HCT116 (cell line): ENCODE measurements around the gene RELCH. TPM values are rescaled to one million over a fixed set of nuclear protein-coding genes. Genes with fewer than 3 reads are reported as not detected.
A peak's percentile ranks its signal among the peaks of the same experiment; 100 is the strongest.

Experiments
- ATAC-seq: fragments of 200-7000 bp; cut with Tn5 transposase; 2 replicates; pipeline ENCODE4 v1.9.1; 2020; ENCODE audit warnings: mild to moderate bottlenecking, moderate library complexity
- Bru-seq: library from RNA; stranded (reverse); fragments of 400-500 nt; gene quantifications from one replicate; lab custom pipeline; 2021; lab: Mats Ljungman, UMichigan
- BruChase-seq, 2 experiments: library from RNA; stranded (reverse); fragments of 400-500 nt; gene quantifications; one replicate each; lab custom pipeline; 2021; lab: Mats Ljungman, UMichigan
- BruUV-seq: library from RNA; stranded (reverse); fragments of 400-500 nt; replicated peaks from 2 replicates; lab custom pipeline; 2021; lab: Mats Ljungman, UMichigan
- CTCF ChIA-PET: fragments of 300-600 bp; sonication (Branson Sonifier 250); formaldehyde crosslinking; loops from one replicate; lab custom pipeline; 2021; ENCODE audit warnings: antibody characterized with exemption; lab: Charles Lee
- POLR2A ChIA-PET: fragments of 300-600, 350-600 bp; sonication (Branson Sonifier 250); formaldehyde crosslinking; loops from one replicate; lab custom pipeline; 2021; ENCODE audit warnings: antibody characterized with exemption; lab: Charles Lee
- RAD21 ChIA-PET, 2 experiments: fragments of 300-600 bp; sonication (Branson Sonifier 250); formaldehyde crosslinking; loops; one replicate each; lab custom pipeline; 2023; ENCODE audit warnings: low total read pairs in 2 of 2; ENCODE audit not compliant: uncharacterized antibody in 2 of 2, unreplicated experiment in 2 of 2, low non-redundant PET in 1 of 2; lab: Charles Lee
- DNase-seq: peaks from one replicate; pipeline ENCODE4 v3.0.0-alpha.2; 2010; ENCODE audit warnings: low read depth, low spot score
- H2AFZ ChIP-seq: fragments of 200-600 bp; shearing (Covaris generic), sonication (generic); 2 replicates; pipeline ENCODE4 v1.6.1; 2017; ENCODE audit warnings: low read depth, mixed run types, mixed read lengths, antibody characterized with exemption, low read length; ENCODE audit not compliant: poor library complexity, severe bottlenecking
- H3K27ac ChIP-seq: 2 replicates; pipeline ENCODE4 v1.5.1; 2012; ENCODE audit warnings: low read depth, low read length
- H3K27me3 ChIP-seq: fragments of 200-600 bp; sonication (generic); 2 replicates; pipeline ENCODE4 v1.6.1; 2016; ENCODE audit warnings: mixed run types, low read length, mixed read lengths; ENCODE audit not compliant: insufficient read depth
- H3K36me3 ChIP-seq, 2 experiments: fragments of 200-500 bp in 1 of 2; fragments of 200-600 bp in 1 of 2; sonication (Bioruptor generic) in 1 of 2; sonication (generic) in 1 of 2; 2 replicates each; pipeline versions ENCODE4 v1.5.1 to v1.6.1; 2014 to 2016; ENCODE audit warnings: low read length in 2 of 2, inconsistent platforms in 1 of 2, mixed read lengths in 1 of 2, mixed run types in 1 of 2; ENCODE audit not compliant: insufficient read depth in 2 of 2, control insufficient read depth in 1 of 2
- H3K4me1 ChIP-seq, 2 experiments: fragments of 200-600 bp in 1 of 2; sonication (generic) in 1 of 2; 2 replicates each; pipeline versions ENCODE4 v1.5.1 to v1.6.1; 2012 to 2017; ENCODE audit warnings: low read length in 2 of 2, inconsistent platforms in 1 of 2, mild to moderate bottlenecking in 1 of 2, mixed read lengths in 1 of 2, mixed run types in 1 of 2, moderate library complexity in 1 of 2; ENCODE audit not compliant: insufficient read depth in 2 of 2, control insufficient read depth in 1 of 2
- H3K4me2 ChIP-seq: fragments of 200-600 bp; sonication (generic); 2 replicates; pipeline ENCODE4 v1.6.1; 2017; ENCODE audit warnings: mixed run types, low read length, mixed read lengths
- H3K4me3 ChIP-seq, 2 experiments: fragments of 200-600 bp in 1 of 2; sonication (generic) in 1 of 2; replicated peaks in 1 of 2; 2 replicates each; pipeline ENCODE4 v1.5.1; 2011 to 2016; ENCODE audit warnings: low read length in 2 of 2, control low read depth in 1 of 2, low read depth in 1 of 2, mild to moderate bottlenecking in 1 of 2, mixed read lengths in 1 of 2, mixed run types in 1 of 2
- H3K79me2 ChIP-seq: fragments of 200-600 bp; sonication (generic); 2 replicates; pipeline ENCODE4 v1.6.1; 2017; ENCODE audit warnings: mild to moderate bottlenecking, mixed run types, low read length, moderate library complexity, mixed read lengths; ENCODE audit not compliant: insufficient read depth
- H3K9ac ChIP-seq: fragments of 200-600 bp; sonication (generic); 2 replicates; pipeline ENCODE4 v1.6.1; 2016; ENCODE audit warnings: low read length, mixed read lengths
- H3K9me2 ChIP-seq: fragments of 200-600 bp; sonication (generic), shearing (Covaris generic); 2 replicates; pipeline ENCODE4 v1.6.1; 2017; ENCODE audit warnings: mixed run types, mild to moderate bottlenecking, moderate library complexity; ENCODE audit not compliant: insufficient read depth
- H3K9me3 ChIP-seq, 2 experiments: fragments of 200-500 bp in 1 of 2; fragments of 200-600 bp in 1 of 2; sonication (Bioruptor generic) in 1 of 2; sonication (generic) in 1 of 2; 2 replicates each; pipeline ENCODE4 v1.6.1; 2014 to 2017; ENCODE audit warnings: low read length in 2 of 2, mixed read lengths in 2 of 2, inconsistent platforms in 1 of 2, low read depth in 1 of 2, mild to moderate bottlenecking in 1 of 2, mixed run types in 1 of 2, moderate library complexity in 1 of 2; ENCODE audit not compliant: control insufficient read depth in 1 of 2, insufficient read depth in 1 of 2
- H4K20me1 ChIP-seq: fragments of 200-600 bp; sonication (generic), shearing (Covaris generic); 2 replicates; pipeline ENCODE4 v1.6.1; 2017; ENCODE audit warnings: mixed run types, mild to moderate bottlenecking, moderate library complexity; ENCODE audit not compliant: insufficient read depth
- ATF3 ChIP-seq: IDR thresholded peaks from 2 replicates; pipeline ENCODE4 v1.6.1; 2012
- EGR1 ChIP-seq: IDR thresholded peaks from 2 replicates; pipeline ENCODE4 v1.6.1; 2012; ENCODE audit warnings: low read depth
- ELF1 ChIP-seq: IDR thresholded peaks from 2 replicates; pipeline ENCODE4 v1.6.1; 2012; ENCODE audit warnings: low read depth, borderline replicate concordance
- EZH2 ChIP-seq: fragments of 200-600 bp; sonication (generic); IDR thresholded peaks from 2 replicates; pipeline ENCODE4 v1.6.1; 2017; ENCODE audit warnings: antibody characterized with exemption, mixed run types
- EZH2phosphoT487 ChIP-seq: fragments of 200-600 bp; IDR thresholded peaks from 2 replicates; pipeline ENCODE4 v1.6.1; 2018; ENCODE audit warnings: antibody characterized with exemption, borderline replicate concordance
- FOSL1 ChIP-seq: IDR thresholded peaks from 2 replicates; pipeline ENCODE4 v1.6.1; 2012; ENCODE audit warnings: low read depth
- JUND ChIP-seq: IDR thresholded peaks from 2 replicates; pipeline ENCODE4 v1.6.1; 2012
- POLR2A ChIP-seq: IDR thresholded peaks from 2 replicates; pipeline ENCODE4 v1.7.0; 2011; ENCODE audit warnings: borderline replicate concordance; ENCODE audit not compliant: insufficient read depth, insufficient read length; ENCODE audit errors: extremely low read depth
- POLR2AphosphoS5 ChIP-seq: IDR thresholded peaks from 2 replicates; pipeline ENCODE4 v1.6.1; 2011; ENCODE audit warnings: mild to moderate bottlenecking, low read depth, low read length, moderate library complexity
- SIN3A ChIP-seq: IDR thresholded peaks from 2 replicates; pipeline ENCODE4 v1.6.1; 2012; ENCODE audit warnings: low read depth
- SP1 ChIP-seq: IDR thresholded peaks from 2 replicates; pipeline ENCODE4 v1.6.1; 2012; ENCODE audit warnings: low read depth
- SRF ChIP-seq: IDR thresholded peaks from 2 replicates; pipeline ENCODE4 v1.6.1; 2012; ENCODE audit warnings: low read depth
- TCF7L2 ChIP-seq: IDR thresholded peaks from 2 replicates; pipeline ENCODE4 v1.7.0; 2011; ENCODE audit warnings: borderline replicate concordance, inconsistent platforms; ENCODE audit not compliant: insufficient read depth, insufficient read length; ENCODE audit errors: extremely low read depth
- YY1 ChIP-seq: IDR thresholded peaks from 2 replicates; pipeline ENCODE4 v1.6.1; 2011; ENCODE audit warnings: low read length, low read depth, moderate library complexity, mild to moderate bottlenecking; ENCODE audit not compliant: insufficient replicate concordance; ENCODE audit errors: extremely low read depth
- ZFX ChIP-seq: fragments of 450-650 bp; IDR thresholded peaks from 2 replicates; pipeline ENCODE4 v1.6.1; 2017
- ZNF274 ChIP-seq: fragments of 200-500 bp; sonication (Bioruptor generic); IDR thresholded peaks from 2 replicates; pipeline ENCODE4 v1.6.1; 2014; ENCODE audit warnings: mild to moderate bottlenecking, low read depth, low read length, inconsistent platforms
- intact Hi-C: fragments of 100-400 bp; cut with micrococcal nuclease; formaldehyde crosslinking; loops from 2 replicates; pipeline ENCODE4 v1.10.0; 2022
- long read RNA-seq: library from polyadenylated mRNA; unstranded; transcript quantifications from one replicate; pipeline ENCODE4 v2.0.0, GENCODE V29; 2021; ENCODE audit not compliant: unreplicated experiment
- polyA plus RNA-seq: library from polyadenylated mRNA; unstranded; fragments of >200 nt; gene quantifications from 2 replicates; pipeline ENCODE4 v1.2.1, GENCODE V29; 2012; ENCODE audit warnings: missing spikeins
- total RNA-seq: library from RNA; stranded (reverse); gene quantifications from one replicate; pipeline ENCODE4 v1.2.1, GENCODE V29; 2021; ENCODE audit not compliant: unreplicated experiment
- TF ChIP-seq, protein P1 (sequence below): IDR thresholded peaks from 2 replicates; pipeline ENCODE4 v1.6.1; 2011; ENCODE audit warnings: mild to moderate bottlenecking, low read length, moderate library complexity; ENCODE audit not compliant: insufficient replicate concordance; ENCODE audit errors: extremely low read depth
- TF ChIP-seq, protein P2 (sequence below): IDR thresholded peaks from 2 replicates; pipeline ENCODE4 v1.6.1; 2012

The RELCH gene, protein sequence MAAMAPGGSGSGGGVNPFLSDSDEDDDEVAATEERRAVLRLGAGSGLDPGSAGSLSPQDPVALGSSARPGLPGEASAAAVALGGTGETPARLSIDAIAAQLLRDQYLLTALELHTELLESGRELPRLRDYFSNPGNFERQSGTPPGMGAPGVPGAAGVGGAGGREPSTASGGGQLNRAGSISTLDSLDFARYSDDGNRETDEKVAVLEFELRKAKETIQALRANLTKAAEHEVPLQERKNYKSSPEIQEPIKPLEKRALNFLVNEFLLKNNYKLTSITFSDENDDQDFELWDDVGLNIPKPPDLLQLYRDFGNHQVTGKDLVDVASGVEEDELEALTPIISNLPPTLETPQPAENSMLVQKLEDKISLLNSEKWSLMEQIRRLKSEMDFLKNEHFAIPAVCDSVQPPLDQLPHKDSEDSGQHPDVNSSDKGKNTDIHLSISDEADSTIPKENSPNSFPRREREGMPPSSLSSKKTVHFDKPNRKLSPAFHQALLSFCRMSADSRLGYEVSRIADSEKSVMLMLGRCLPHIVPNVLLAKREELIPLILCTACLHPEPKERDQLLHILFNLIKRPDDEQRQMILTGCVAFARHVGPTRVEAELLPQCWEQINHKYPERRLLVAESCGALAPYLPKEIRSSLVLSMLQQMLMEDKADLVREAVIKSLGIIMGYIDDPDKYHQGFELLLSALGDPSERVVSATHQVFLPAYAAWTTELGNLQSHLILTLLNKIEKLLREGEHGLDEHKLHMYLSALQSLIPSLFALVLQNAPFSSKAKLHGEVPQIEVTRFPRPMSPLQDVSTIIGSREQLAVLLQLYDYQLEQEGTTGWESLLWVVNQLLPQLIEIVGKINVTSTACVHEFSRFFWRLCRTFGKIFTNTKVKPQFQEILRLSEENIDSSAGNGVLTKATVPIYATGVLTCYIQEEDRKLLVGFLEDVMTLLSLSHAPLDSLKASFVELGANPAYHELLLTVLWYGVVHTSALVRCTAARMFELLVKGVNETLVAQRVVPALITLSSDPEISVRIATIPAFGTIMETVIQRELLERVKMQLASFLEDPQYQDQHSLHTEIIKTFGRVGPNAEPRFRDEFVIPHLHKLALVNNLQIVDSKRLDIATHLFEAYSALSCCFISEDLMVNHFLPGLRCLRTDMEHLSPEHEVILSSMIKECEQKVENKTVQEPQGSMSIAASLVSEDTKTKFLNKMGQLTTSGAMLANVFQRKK
- 17.4 TPM for total RNA-seq
- 10.3 and 11.4 TPM in 2 replicates for polyA plus RNA-seq
- percentile 76 among the genes with signal in this experiment for Bru-seq, nascent RNA
- BruChase-seq, experiment 1, labeled RNA remaining after a 6-hour chase, result percentile 61 among the genes with signal in this experiment
- BruChase-seq, experiment 2, labeled RNA remaining after a 2-hour chase, result percentile 68 among the genes with signal in this experiment
- long read RNA-seq, full-length matches to known transcripts, result 10 of 19 reads
- long read RNA-seq, partial matches to known transcripts, result 5 of 19 reads
- long read RNA-seq, other reads (novel, unspliced or antisense), result 4 of 19 reads

DNA sequence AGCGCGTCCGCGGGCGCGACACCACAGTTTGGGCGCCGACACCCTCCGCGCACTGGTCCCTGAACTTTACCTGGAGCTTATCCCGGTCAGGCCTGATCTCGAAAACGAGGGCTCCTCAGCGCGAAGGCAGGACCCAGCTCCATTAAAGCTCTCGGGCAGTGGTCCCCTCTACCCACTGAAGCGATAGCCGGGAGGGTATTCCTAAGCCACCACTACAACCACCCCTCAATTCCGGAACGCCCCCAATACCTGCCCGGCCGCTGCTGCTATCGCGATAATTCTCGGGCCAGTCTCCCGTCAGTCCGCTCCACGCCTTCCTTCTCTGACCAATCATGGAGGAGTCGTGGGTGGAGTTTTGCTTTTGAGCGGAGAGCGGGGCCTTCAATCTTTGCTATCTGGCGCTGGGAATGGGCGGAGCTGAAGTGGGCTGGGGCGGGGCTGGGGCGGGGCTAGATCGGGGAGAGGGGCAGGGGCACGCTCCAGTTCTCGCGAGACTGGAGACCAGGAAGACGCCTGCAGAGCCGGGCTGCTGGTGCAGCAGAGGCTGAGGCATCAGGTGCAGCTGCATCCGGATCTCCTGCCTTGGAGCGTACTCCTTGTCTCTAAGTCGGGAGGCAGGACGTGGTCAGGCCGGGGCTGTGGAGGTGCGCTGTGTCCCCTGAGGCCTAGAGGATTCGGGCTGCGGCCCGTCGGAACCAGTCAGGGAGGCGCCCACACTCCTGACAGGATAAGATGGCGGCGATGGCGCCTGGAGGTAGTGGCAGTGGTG is at the start of gene RELCH, which contains the start of gene PIGN:
Gene RELCH (plus strand): TSS at position 482 of the 769 bp plus-strand sequence. CDS start 251 bp downstream, at position 733.
Gene PIGN (minus strand): TSS at position 283 of the 769 bp plus-strand sequence. CDS start 25,703 bp downstream, outside the sequence.
- peak within 1 kb of the TSS; percentile 81 for H3K9ac ChIP-seq
- DNase-seq, result peak; percentile 97
- H3K4me2 ChIP-seq, result peak within 1 kb of the TSS; percentile 91
- RAD21 ChIA-PET, result no interaction called here
- no peaks in the 10 kb centered on the region for H3K27me3 ChIP-seq
- peak within 1 kb of the TSS; percentile 92 for H2AFZ ChIP-seq
- H3K9me3 ChIP-seq, result no peaks in the 10 kb centered on the region
- H4K20me1 ChIP-seq, result no peaks in the 10 kb centered on the region
- intact Hi-C loops, result loop anchor here (10.0 kb wide), 1 partner anchor 1178 kb away; the partner anchor contains the start of gene KDSR
- CTCF ChIA-PET, result interaction anchor here (0.6 to 1.6 kb wide), 9 partner anchors 10 to 396 kb away, joined by 3 to 9 read pairs (median 4); no protein-coding TSS in a partner anchor
- POLR2A ChIA-PET, result interaction anchor here (0.6 to 1.3 kb wide), 3 partner anchors 11 to 38 kb away, joined by 3 to 4 read pairs (median 3); no protein-coding TSS in a partner anchor
- peak within 1 kb of the TSS; percentile 89 to 96 for H3K4me3 ChIP-seq
- no TSS peak for BruUV-seq
- TF ChIP-seq SIN3A (peak; percentile 45), POLR2A (peak; percentile 60), EZH2phosphoT487 (no peak), POLR2AphosphoS5 (peak; percentile 90), ZNF274 (no peak), ELF1 (peak; percentile 66), EZH2 (no peak), EGR1 (0 out of 2 replicates have a peak, but pooled peaks have one; percentile 20), JUND (no peak), FOSL1 (no peak), SRF (no peak), ZFX (peak; percentile 31; the same call in 1 of the 2 replicates), SP1 (peak; percentile 94), ATF3 (no peak), TCF7L2 (no peak), YY1 (no peak)
- TF ChIP-seq, protein P1, sequence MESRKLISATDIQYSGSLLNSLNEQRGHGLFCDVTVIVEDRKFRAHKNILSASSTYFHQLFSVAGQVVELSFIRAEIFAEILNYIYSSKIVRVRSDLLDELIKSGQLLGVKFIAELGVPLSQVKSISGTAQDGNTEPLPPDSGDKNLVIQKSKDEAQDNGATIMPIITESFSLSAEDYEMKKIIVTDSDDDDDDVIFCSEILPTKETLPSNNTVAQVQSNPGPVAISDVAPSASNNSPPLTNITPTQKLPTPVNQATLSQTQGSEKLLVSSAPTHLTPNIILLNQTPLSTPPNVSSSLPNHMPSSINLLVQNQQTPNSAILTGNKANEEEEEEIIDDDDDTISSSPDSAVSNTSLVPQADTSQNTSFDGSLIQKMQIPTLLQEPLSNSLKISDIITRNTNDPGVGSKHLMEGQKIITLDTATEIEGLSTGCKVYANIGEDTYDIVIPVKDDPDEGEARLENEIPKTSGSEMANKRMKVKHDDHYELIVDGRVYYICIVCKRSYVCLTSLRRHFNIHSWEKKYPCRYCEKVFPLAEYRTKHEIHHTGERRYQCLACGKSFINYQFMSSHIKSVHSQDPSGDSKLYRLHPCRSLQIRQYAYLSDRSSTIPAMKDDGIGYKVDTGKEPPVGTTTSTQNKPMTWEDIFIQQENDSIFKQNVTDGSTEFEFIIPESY, result peak; percentile 91
- TF ChIP-seq, protein P2, sequence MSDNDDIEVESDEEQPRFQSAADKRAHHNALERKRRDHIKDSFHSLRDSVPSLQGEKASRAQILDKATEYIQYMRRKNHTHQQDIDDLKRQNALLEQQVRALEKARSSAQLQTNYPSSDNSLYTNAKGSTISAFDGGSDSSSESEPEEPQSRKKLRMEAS, result no peak; the same call in 1 of the 2 replicates
- no peaks in the 10 kb centered on the region for H3K9me2 ChIP-seq
- peaks cover 7 to 14% of the 10 kb centered on the region in 2 experiments; a peak in 3 of 4 replicates for H3K4me1 ChIP-seq
- peak within 1 kb of the TSS; percentile 74 for H3K27ac ChIP-seq
- peak; percentile 91 for ATAC-seq
- no peaks in the 10 kb centered on the region for H3K36me3 ChIP-seq
- peaks cover 64% of the 10 kb centered on the region for H3K79me2 ChIP-seq
